Mucosa of stomach (tissue), 1 donor: ENCODE data around the gene C7orf57.
"Not testable (repeated sequence)": the region's sequence is repeated elsewhere in the genome, so short reads cannot be mapped to it uniquely, and the experiment has no call there.

Experiments
- H3K27me3 ChIP-seq: one replicate; pipeline ENCODE4 v1.7.0; 2013; ENCODE audit warnings: mild to moderate bottlenecking, low read length; ENCODE audit not compliant: control insufficient read depth, insufficient read depth
- H3K36me3 ChIP-seq: one replicate; pipeline ENCODE4 v1.7.0; 2013; ENCODE audit warnings: low read length; ENCODE audit not compliant: control insufficient read depth, insufficient read depth
- H3K4me1 ChIP-seq: one replicate; pipeline ENCODE4 v1.7.0; 2013; ENCODE audit warnings: mild to moderate bottlenecking, low read length; ENCODE audit not compliant: control insufficient read depth, insufficient read depth
- H3K4me3 ChIP-seq: one replicate; pipeline ENCODE4 v1.7.0; 2013; ENCODE audit warnings: low read length
- H3K9ac ChIP-seq: one replicate; pipeline ENCODE4 v1.7.0; 2013; ENCODE audit warnings: mild to moderate bottlenecking, low read length, moderate library complexity
- H3K9me3 ChIP-seq: one replicate; pipeline ENCODE4 v1.7.0; 2013; ENCODE audit warnings: mild to moderate bottlenecking, low read length, moderate library complexity; ENCODE audit not compliant: control insufficient read depth
- donor health status: Pancreatic carcinoma.

C7orf57 gene

GRCh38 chr7:48059706-48060105 is 24.4 kb downstream of the C7orf57 start:
- Histone ChIP-seq H3K27me3 (no peaks in the 10 kb centered on the region), H3K9ac (no peak overlapping the region), H3K9me3 (no peaks in the 10 kb centered on the region), H3K36me3 (no peaks in the 10 kb centered on the region), H3K4me3 (no peak overlapping the region), H3K4me1 (no peaks in the 10 kb centered on the region)

DNA sequence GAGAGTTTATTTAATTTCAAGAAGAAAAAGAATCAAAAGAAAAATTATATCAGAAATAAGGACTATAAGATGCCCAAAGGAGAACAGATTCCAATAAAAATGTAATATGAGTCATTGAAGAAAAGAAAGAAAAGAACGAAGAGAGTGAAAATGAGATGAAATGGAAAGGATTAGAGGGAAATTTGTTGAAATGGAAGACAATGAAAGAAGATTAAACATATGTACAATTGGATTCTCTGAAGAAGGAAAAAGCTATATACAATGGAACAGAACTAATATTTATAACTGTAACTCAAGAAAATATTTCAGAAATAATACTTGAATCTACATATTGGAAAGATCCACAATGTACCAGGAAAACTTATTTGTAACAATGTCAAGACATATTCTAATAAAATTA is 28.6 kb downstream of the C7orf57 start:
- Histone ChIP-seq H3K9ac (no peak overlapping the region), H3K4me3 (no peak overlapping the region), H3K9me3 (no peaks in the 10 kb centered on the region), H3K36me3 (no peaks in the 10 kb centered on the region), H3K4me1 (no peaks in the 10 kb centered on the region), H3K27me3 (no peaks in the 10 kb centered on the region)

DNA sequence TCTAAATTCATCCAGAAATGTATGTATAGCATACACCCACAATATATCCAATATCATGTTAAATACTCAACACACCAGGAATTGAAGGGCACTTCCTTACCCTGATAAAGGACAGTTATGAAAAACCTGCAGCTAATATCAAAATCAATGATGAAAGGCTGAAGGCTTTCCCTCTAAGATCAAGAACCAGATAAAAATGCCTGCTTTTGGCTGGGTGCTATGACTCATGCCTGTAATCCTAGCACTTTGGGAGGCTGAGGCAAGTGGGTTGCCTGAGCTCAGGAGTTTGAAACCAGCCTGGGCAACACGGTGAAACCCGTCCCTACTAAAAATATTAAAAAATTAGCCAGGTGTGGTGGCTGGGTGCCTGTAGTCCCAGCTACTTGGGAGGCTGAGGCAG is 32.1 kb downstream of the C7orf57 start:
- H3K4me3 ChIP-seq = no peak overlapping the region
- no peaks in the 10 kb centered on the region for H3K36me3 ChIP-seq
- H3K4me1 ChIP-seq = no peaks in the 10 kb centered on the region
- no peak overlapping the region for H3K9ac ChIP-seq
- H3K27me3 ChIP-seq = no peaks in the 10 kb centered on the region
- no peaks in the 10 kb centered on the region for H3K9me3 ChIP-seq

DNA sequence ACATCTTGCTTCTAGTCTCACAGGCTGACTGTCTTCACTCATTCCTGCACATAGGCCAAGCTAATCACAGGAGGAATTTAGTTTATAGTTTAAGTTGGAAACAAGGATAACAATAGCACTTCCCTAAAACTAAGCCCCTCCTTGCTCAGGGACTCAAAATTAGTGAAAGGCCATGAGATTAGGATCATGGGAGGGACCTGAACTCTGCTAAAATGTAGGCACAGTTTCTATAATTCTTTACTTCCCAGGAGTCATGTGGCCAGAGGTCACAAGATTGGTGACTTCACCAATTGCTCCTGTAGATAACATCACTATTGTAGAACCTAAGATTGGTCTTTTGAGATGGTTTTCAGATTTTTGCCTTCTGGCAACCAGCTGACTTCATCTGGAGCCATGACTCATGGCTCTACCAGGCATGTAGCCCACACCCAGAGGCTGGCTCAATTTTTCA is 38.9 kb downstream of the C7orf57 start:
- no peaks in the 10 kb centered on the region for H3K9me3 ChIP-seq
- no peak overlapping the region for H3K4me3 ChIP-seq
- H3K9ac ChIP-seq = no peak overlapping the region
- no peaks in the 10 kb centered on the region for H3K36me3 ChIP-seq
- H3K27me3 ChIP-seq = no peaks in the 10 kb centered on the region
- H3K4me1 ChIP-seq = no peaks in the 10 kb centered on the region

- H3K36me3 ChIP-seq = no peaks in the 10 kb centered on the region
- no peaks in the 10 kb centered on the region for H3K27me3 ChIP-seq
- no peak overlapping the region for H3K4me3 ChIP-seq
Observed at GRCh38 chr7:48077423-48077822, 42.1 kb downstream of the C7orf57 start.

GRCh38 chr7:48078470-48078869 is 43.1 kb downstream of the C7orf57 start:
- Histone ChIP-seq H3K36me3 (no peaks in the 10 kb centered on the region), H3K9ac (no peak overlapping the region), H3K4me1 (peaks cover 14% of the 10 kb centered on the region), H3K27me3 (no peaks in the 10 kb centered on the region), H3K4me3 (no peak overlapping the region), H3K9me3 (no peaks in the 10 kb centered on the region)

More at GRCh38 chr7:48077423-48077822, 42.1 kb downstream of the C7orf57 start:
- Histone ChIP-seq H3K4me1 (peaks cover 4% of the 10 kb centered on the region), H3K9me3 (no peaks in the 10 kb centered on the region), H3K9ac (no peak overlapping the region)

- not testable (repeated sequence) for H3K9me3 ChIP-seq, H3K27me3 ChIP-seq, H3K4me3 ChIP-seq, H3K36me3 ChIP-seq, H3K9ac ChIP-seq
- peaks cover 46% of the 10 kb centered on the region for H3K4me1 ChIP-seq
Observed at GRCh38 chr7:48082378-48082777, 47.0 kb downstream of the C7orf57 start.

GRCh38 chr7:48083114-48083830 is 47.9 kb downstream of the C7orf57 start:
- Histone ChIP-seq H3K9ac (no peak overlapping the region), H3K36me3 (no peaks in the 10 kb centered on the region), H3K9me3 (no peaks in the 10 kb centered on the region), H3K4me1 (peaks cover 51% of the 10 kb centered on the region), H3K4me3 (no peak overlapping the region), H3K27me3 (no peaks in the 10 kb centered on the region)

GRCh38 chr7:48084727-48085432 is 49.5 kb downstream of the C7orf57 start:
- no peak overlapping the region for H3K4me3 ChIP-seq
- H3K4me1 ChIP-seq = peaks cover 51% of the 10 kb centered on the region
- H3K9ac ChIP-seq = no peak overlapping the region
- no peaks in the 10 kb centered on the region for H3K36me3 ChIP-seq
- no peaks in the 10 kb centered on the region for H3K27me3 ChIP-seq
- H3K9me3 ChIP-seq = no peaks in the 10 kb centered on the region

DNA sequence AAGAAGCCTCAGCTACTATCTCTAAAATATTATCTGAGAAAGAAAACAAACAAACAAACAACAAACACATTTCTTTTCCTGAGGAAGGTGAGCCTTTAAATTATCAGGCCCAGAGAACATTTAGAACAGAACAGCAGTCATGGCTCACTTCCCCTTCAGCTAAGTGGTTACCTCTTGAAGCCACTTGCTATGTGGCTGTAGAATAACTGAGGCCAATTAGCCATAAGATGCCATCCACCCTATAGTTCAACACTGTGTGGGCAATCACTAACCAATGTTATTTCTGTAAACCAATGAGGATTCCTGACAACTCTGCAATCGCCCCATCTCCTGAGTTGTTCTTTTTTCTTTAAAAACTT is 50.1 kb downstream of the C7orf57 start:
- Histone ChIP-seq H3K27me3 (no peaks in the 10 kb centered on the region), H3K9ac (no peak overlapping the region), H3K4me1 (peaks cover 55% of the 10 kb centered on the region)

DNA sequence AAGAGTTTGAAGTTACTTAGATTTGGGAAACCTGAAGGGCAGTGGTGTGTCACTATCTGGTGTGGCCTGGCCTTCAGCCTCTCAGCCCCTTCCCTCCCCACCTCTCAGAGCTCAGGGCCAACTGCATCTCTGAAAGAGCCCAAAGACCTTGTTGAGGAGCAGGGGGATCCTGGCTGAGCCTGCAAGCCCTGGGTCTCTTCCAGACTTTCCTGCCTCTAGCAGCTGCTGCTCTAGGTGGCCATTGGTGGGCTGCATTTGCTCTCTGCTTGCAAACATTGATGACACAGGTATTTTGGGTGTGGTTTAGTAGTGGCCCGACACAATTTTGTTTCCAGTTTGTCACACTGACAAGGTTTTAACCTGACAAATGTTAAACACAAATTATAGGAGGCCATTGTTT is 50.6 kb downstream of the C7orf57 start:
- Histone ChIP-seq H3K4me1 (peaks cover 56% of the 10 kb centered on the region), H3K9ac (no peak overlapping the region), H3K36me3 (no peaks in the 10 kb centered on the region)

More for the DNA sequence above, 50.1 kb downstream of the C7orf57 start:
- Histone ChIP-seq H3K4me3 (no peak overlapping the region), H3K36me3 (no peaks in the 10 kb centered on the region), H3K9me3 (no peaks in the 10 kb centered on the region)

GRCh38 chr7:48087349-48087748 is 52.0 kb downstream of the C7orf57 start:
- H3K27me3 ChIP-seq = no peaks in the 10 kb centered on the region
- H3K4me1 ChIP-seq = peaks cover 54% of the 10 kb centered on the region
- no peak overlapping the region for H3K9ac ChIP-seq
- no peak overlapping the region for H3K4me3 ChIP-seq
- H3K9me3 ChIP-seq = no peaks in the 10 kb centered on the region
- no peaks in the 10 kb centered on the region for H3K36me3 ChIP-seq

More for the DNA sequence above, 50.6 kb downstream of the C7orf57 start:
- Histone ChIP-seq H3K9me3 (no peaks in the 10 kb centered on the region), H3K27me3 (no peaks in the 10 kb centered on the region), H3K4me3 (no peak overlapping the region)
